ENCODE results near the gene FSHB.

- TF ChIP-seq ZNF558 (tag by site-specific recombination; IDR thresholded peaks at IDR 0.05) (no peak), CTCF (tag by site-specific recombination; IDR thresholded peaks at IDR 0.05) (no peak), ZNF24 (tag by site-specific recombination; IDR thresholded peaks at IDR 0.05) (no peak), ZNF629 (tag by site-specific recombination; IDR thresholded peaks at IDR 0.05) (no peak), ZBTB7A (tag by site-specific recombination; IDR thresholded peaks at IDR 0.05; ENCODE audit: low read depth) (no peak), ZNF324 (tag by site-specific recombination; IDR thresholded peaks at IDR 0.05) (no peak), ZBTB1 (tag by site-specific recombination; IDR thresholded peaks at IDR 0.05) (no peak), ZBTB49 (tag by site-specific recombination; IDR thresholded peaks at IDR 0.05; ENCODE audit: low read depth) (no peak), ZNF394 (tag by site-specific recombination; IDR thresholded peaks at IDR 0.05; ENCODE audit: borderline replicate concordance) (no peak), PATZ1 (tag by site-specific recombination; IDR thresholded peaks at IDR 0.05) (no peak), ZNF138 (tag by site-specific recombination; IDR thresholded peaks at IDR 0.05; ENCODE audit: borderline replicate concordance) (no peak), SP7 (tag by site-specific recombination; IDR thresholded peaks at IDR 0.05) (no peak), PBX3 (CRISPR knock-in tag; IDR thresholded peaks at IDR 0.05) (no peak), MYNN (tag by site-specific recombination; IDR thresholded peaks at IDR 0.05; ENCODE audit: borderline replicate concordance) (no peak)
Measured at GRCh38 chr11:30257058-30257457, 26.2 kb downstream of the FSHB start.
